ENCODE results near the gene GRIP2.
A peak's percentile ranks its signal among the peaks of the same experiment; 100 is the strongest.

GRIP2 gene

DNA sequence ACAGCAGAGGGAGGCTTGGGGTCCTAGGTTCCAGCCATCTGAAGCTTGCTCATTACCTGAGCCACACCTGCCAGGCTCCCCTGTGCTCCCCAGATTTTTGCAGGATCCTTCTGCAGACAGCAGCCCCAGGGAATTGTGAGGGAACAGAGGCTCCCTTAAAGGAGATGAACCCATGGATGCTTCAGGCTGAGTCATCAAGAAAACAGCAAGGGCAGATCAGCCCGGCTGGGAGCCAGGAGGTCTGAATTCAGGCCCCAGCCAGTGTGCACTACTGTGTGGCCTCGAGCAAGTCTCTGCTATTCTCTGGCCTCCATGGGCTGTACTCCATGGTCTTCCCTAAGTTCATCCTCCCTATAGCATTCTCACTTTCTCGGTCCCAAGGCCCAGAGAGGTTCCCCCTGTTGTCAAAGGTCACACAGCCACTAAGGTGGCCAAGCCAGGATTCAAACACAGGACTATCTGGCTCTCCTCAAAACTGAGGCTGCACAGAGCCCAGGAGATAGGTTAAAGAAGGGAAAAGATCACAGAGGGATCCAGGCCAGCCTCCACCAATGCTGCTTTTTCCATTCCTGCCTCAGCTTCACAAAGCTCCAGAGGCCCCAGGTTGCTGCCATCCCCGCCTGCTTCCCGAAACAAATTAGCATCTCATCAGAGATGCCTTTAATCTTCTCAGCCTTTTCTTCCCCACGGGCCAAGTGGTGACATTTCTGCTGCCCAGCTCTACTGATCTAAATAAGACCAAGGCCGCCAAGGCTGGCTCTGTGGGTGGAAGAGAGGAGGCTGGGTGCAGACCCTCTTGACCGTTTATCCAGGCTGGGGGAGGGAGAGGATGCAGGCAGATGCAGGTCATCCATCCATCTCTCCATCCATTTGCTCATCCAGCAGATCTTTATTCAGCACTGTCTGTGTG, 21.2 kb upstream of the GRIP2 start:
- no peak for DNase-seq (ENCODE audit: low spot score)

GRCh38 chr3:14560110-14560509, 20.0 kb upstream of the GRIP2 start:
- no peak for DNase-seq (ENCODE audit: low spot score)

- no peak for DNase-seq (ENCODE audit: low spot score)
These were observed 17.9 kb upstream of the GRIP2 start for GRCh38 chr3:14558029-14558428.

GRCh38 chr3:14555835-14556234, 15.7 kb upstream of the GRIP2 start:
- no peak for DNase-seq (ENCODE audit: low spot score)

GRCh38 chr3:14554715-14555114, 14.6 kb upstream of the GRIP2 start:
- no peak for DNase-seq (ENCODE audit: low spot score)

DNA sequence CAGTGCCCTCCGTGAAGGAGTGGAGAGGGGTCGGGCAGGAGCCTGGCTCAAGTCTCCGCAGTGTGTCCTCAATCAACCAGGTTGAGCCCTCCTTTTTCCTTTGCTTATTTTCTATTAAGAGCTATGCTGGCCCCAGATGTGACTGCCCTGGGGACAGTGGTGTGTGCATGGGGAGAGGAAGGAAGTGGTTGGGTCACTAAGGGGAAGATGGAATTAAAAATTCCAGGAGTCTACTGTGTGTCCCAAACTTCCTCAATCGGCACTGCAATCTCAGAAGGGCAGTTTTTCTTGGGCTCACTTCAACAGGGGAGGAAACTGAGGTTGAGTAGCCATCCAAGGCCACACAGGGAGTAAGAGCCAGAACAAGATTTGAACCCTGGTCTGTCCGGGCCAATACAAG, 13.7 kb upstream of the GRIP2 start:
- no peak for DNase-seq (ENCODE audit: low spot score)

- DNase-seq (ENCODE audit: low spot score), result no peak
These were observed 12.6 kb upstream of the GRIP2 start for GRCh38 chr3:14552717-14553116.

GRCh38 chr3:14552041-14552648, 12.0 kb upstream of the GRIP2 start:
- DNase-seq (ENCODE audit: low spot score), result no peak

DNA sequence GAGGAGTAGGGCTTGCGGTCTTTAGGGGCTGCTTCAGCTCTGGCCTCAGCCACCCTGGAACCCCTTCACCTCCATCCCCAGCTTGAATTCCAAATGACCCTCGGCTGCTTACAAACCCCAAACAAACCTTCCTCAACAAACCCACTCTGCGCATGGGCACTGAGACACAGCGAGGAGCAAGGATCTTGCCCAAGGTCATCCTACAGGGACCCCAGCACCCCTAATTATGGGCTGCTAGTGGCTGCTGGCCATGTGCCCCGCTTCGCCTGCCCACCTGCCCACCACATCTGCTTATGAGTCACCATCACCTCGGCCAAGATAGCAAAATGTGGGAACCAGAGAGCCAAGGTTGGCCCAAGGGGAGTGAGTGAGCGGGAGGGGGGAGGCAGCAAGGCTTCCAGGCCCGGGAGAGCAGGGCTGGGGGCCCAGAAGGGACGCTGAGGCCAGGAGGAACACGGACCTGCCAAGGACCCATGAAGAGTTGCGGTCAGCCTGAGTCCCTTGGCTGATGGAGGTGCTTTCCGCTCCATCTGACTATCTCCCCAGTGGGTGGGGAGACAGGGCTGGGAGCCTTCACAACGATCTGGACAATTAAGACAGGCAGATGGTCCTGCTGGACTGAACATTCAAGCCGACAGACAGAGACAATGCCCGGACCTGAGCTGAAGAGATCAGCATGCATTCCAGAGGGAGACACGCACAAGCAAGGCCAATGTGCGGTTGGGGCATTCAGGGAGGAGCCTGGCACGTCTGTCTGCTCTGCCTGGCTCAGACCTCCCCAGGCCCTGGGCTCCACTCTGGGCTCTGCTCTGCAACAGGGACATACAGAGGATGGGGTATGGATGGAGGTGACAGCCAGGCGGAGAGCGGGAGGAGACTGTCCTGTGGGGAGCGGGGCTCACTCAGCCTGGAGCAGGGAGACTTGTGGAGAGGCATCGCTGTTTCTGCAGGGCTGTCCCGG, 10.8 kb upstream of the GRIP2 start:
- DNase-seq (ENCODE audit: low spot score), result no peak

DNA sequence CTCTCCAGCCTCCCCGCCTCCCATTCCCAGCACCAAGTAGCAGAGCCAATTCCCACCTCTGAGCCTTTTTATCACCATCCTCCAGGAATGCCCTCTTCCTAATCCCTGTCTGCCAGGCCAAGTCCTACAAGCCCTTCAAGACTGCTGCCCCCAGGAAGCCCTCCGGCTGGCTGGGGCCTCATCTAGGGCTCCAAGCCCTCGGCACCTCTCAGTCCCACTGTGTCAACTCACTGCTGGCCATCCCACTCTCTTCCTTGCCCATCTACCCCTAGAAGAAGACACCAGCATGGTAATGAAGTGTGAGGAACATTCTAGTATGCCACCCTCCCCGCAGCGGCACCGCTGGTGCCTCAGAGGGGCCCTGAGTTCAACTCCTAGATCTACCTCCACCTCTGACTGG, 10.0 kb upstream of the GRIP2 start:
- no peak for DNase-seq (ENCODE audit: low spot score)

DNA sequence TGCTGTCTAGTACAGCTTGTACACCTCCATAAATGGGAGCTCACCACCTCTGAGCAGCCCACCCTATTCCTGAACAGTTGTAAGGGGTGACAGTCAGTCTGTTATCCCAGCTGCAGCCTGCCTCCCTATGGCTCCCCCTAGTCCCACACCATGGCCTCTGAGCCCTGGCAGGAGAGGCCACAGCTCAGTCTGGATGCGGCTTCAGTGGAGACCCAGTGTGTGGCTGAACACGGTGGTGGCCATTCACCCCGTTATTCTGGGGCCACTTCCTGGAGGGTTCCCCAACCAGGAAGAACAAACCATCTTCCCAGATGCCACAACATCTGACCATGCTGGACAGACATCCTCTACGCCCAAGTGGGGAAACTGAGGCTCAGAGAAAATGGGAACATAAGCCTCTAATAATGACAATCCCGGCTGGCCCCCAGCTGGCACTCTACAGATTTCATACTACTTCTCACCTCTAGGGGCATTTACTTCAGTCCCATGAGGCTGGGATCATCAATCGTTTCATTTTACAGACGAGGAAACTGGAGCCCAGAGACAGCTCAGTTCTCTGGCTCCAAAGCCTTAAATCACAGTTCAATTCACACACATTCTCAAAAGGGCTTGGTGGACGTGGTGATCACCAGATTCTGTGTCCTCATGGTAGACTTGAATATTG, 9.2 kb upstream of the GRIP2 start:
- no peak for DNase-seq (ENCODE audit: low spot score)

DNA sequence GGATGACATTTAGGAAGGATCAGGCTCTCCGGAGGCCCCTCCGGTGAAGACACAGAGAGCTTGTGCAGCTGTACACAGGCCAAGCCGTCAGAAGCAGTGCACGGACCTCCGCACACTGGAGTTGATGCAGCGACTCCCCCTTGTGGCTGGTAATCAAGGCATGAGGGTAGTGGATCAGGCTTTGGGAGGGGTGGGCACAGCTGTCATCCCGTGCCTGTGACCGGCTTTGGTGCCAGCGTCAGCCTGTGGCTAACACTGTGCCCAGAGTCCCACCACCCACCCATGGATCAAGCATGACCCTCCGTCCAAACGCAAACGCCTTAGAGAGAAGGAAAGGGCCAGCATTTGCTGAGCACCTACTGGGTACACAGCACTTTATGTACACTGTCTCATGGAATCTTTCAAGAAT, 8.2 kb upstream of the GRIP2 start:
- peak; percentile 27 for DNase-seq (ENCODE audit: low spot score)

DNA sequence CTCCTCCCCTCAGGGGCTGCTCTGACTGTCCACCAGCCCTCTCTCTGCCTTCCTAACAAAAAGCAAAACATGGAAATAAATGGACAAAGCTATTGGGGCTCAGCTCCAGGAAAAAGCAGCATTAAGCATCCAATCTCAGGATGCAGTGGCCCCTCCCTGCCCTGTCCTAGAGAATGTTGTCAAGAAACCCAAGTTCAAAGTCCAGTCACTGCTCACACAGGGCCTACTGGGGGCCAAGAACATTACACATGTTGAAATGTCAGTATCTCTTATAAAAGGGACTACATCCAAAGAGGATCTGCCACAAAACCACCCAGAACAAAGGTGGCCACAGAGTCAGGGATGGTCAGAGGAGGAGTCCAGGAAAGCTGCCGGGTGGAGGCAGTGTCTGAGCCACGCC, 7.6 kb upstream of the GRIP2 start:
- DNase-seq (ENCODE audit: low spot score), result no peak

GRCh38 chr3:14546041-14546440, 5.9 kb upstream of the GRIP2 start:
- DNase-seq (ENCODE audit: low spot score), result no peak

GRCh38 chr3:14545251-14545635, 5.1 kb upstream of the GRIP2 start:
- no peak for DNase-seq (ENCODE audit: low spot score)

- DNase-seq (ENCODE audit: low spot score), result no peak
These were observed 4.4 kb upstream of the GRIP2 start for GRCh38 chr3:14544282-14545250.

- DNase-seq (ENCODE audit: low spot score), result no peak
These were observed 3.3 kb upstream of the GRIP2 start for GRCh38 chr3:14543446-14543845.

GRCh38 chr3:14542656-14543055, 2.5 kb upstream of the GRIP2 start:
- no peak for DNase-seq (ENCODE audit: low spot score)

- DNase-seq (ENCODE audit: low spot score), result no peak
These were observed 1.5 kb upstream of the GRIP2 start for GRCh38 chr3:14541646-14542045.

- no peak for DNase-seq (ENCODE audit: low spot score)
These were observed 761 bp upstream of the GRIP2 start for GRCh38 chr3:14540821-14541385.

DNA sequence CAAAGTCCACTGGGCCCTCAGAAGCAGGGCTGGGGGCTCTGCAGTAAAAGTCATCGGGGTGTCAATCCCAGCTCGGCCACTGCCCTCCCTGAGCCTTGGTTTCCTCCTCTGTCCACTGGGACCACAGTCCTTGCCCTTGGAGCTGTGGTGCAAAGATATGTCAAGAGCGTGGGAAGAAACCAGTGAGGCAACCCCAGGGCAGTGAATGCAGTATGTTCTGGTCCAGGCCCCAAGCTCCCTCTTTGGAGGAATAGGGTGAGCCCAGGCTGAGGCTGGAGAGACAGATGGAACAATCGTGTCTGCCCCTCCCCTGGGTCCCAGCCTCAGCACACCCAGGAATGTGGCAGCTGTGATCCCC, 779 bp downstream of the GRIP2 start:
- DNase-seq (ENCODE audit: low spot score), result no peak

All from CD4-positive, alpha-beta T cell treated with Interleukin-6 at 100 ng/mL for 8 hours (primary cell).